ENCODE data around the gene ZBTB39.

Gene ZBTB39

DNA sequence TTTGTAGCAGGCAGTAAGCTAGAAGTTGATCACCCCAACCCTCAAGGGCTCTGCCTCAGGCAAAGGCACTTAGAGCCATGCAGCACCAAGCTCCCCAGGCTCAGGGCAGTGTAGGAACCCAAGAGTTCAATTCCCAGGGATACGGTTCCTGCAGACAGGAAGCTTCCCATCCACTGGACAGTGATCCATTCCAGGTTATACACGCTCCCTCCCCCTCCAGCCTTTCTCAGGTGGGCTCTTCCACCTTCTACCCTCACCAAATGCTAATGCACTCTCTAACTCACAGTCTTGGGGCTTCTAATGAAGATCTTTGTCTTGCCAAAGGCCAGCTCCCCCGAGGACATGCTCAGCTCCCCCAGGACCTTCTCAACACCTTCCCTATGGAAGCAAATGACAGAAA, 30.9 kb upstream of the ZBTB39 start:
- CTCF ChIA-PET, result interaction anchor here (0.6 to 2.2 kb wide), 8 partner anchors 12 to 88 kb away, joined by 3 to 9 read pairs (median 4); partner anchors contain the start of gene MYO1A
- TF ChIP-seq, protein P1, sequence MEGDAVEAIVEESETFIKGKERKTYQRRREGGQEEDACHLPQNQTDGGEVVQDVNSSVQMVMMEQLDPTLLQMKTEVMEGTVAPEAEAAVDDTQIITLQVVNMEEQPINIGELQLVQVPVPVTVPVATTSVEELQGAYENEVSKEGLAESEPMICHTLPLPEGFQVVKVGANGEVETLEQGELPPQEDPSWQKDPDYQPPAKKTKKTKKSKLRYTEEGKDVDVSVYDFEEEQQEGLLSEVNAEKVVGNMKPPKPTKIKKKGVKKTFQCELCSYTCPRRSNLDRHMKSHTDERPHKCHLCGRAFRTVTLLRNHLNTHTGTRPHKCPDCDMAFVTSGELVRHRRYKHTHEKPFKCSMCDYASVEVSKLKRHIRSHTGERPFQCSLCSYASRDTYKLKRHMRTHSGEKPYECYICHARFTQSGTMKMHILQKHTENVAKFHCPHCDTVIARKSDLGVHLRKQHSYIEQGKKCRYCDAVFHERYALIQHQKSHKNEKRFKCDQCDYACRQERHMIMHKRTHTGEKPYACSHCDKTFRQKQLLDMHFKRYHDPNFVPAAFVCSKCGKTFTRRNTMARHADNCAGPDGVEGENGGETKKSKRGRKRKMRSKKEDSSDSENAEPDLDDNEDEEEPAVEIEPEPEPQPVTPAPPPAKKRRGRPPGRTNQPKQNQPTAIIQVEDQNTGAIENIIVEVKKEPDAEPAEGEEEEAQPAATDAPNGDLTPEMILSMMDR (IDR thresholded peaks at IDR 0.05; ENCODE audit: control extremely low read depth, extremely low read depth, low read depth, missing control alignments), result no peak

DNA sequence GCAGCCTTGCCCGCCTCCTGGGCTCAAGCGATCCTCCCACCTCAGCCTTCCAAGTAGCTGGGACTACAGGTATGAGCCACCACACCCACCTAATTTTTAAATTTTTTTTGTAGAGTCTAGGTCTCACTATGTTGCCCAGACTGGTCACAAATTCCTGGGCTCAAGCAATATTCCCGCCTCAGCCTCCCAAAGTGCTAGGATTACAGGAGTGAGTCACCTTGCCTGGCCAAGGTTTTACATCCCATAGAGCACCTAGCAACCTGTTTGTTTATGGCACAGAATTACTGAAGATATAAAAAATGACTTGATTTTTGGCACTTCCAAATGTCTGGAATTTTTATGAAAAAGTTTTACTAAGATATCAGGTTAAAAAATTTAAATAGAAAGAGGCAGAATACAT, 27.1 kb upstream of the ZBTB39 start:
- no peak for DNase-seq (ENCODE audit: extremely low spot score)
- TF ChIP-seq, protein P1 (IDR thresholded peaks at IDR 0.05; ENCODE audit: control extremely low read depth, extremely low read depth, low read depth, missing control alignments), result no peak

More for the DNA sequence above, 30.9 kb upstream of the ZBTB39 start:
- POLR2A ChIA-PET, result no interaction called here
- DNase-seq (ENCODE audit: extremely low spot score), result no peak

DNA sequence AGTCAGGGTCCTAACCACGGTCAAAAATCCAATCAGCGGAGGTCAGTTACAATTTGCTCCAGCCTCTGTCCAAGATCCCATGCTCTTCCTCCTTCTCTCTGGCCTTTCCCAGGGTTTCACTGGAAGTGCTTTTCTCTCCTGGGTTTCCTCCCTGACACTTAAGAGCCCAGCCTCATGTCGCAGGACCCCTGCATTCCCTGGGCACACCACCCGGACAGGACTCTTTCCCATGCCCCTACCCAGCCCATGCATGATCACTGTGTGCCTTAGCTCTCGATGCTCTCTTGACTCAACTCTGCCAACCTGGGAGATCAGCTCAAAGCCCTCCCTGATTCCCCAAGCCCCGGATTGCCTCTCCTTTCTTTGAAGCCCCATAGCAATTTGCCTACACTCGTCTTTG, 25.4 kb upstream of the ZBTB39 start:
- POLR2A ChIA-PET, result no interaction called here
- no peak for DNase-seq (ENCODE audit: extremely low spot score)
- CTCF ChIA-PET, result interaction anchor here (1.0 to 3.2 kb wide), 19 partner anchors 9 to 274 kb away, joined by 3 to 14 read pairs (median 5); partner anchors contain the start of gene MYO1A
- TF ChIP-seq, protein P1 (IDR thresholded peaks at IDR 0.05; ENCODE audit: control extremely low read depth, extremely low read depth, low read depth, missing control alignments), result no peak

More for the DNA sequence above, 27.1 kb upstream of the ZBTB39 start:
- CTCF ChIA-PET, result interaction anchor here (1.3 to 3.9 kb wide), 2 partner anchors 16 to 26 kb away, joined by 4 to 18 read pairs; partner anchors contain the start of gene MYO1A
- POLR2A ChIA-PET, result no interaction called here

DNA sequence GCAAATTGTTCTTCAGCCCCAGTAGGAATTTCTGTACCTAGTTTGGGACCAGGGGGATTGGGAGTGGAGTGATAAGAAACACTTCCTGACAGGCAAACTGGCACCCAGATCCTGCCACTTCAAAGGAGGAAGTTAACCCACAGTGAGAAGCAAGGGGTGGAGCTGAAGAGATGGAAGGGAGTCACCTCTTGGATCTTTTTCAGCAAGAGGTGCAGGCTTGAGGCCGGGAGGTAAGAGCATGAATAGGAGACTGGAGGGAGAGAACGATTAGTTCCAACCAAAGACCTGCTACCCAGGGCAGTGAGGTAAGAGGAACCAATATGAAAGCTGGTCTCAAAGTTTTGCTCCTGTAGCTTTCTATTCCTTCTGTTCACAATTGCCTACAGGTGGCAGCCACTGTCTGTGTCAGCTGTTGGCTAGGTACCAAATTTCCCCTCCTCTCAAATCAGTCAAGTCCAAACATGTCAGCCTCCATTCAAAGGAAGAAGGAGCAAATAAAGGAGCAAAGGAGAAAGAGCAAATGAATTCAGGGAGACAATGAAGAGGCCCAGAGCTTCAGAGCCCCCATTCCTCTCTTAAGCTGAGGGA, 24.9 kb upstream of the ZBTB39 start:
- ChIA-PET POLR2A (interaction anchor here (0.6 kb wide), 1 partner anchor 13 kb away, joined by 3 read pairs; no protein-coding TSS in a partner anchor), CTCF (interaction anchor here (0.6 to 3.2 kb wide), 24 partner anchors 9 to 273 kb away, joined by 3 to 14 read pairs (median 4); partner anchors contain the start of genes MYO1A and NEMP1)
- peak; percentile 61 for DNase-seq (ENCODE audit: extremely low spot score)
- TF ChIP-seq, protein P1 (IDR thresholded peaks at IDR 0.05; ENCODE audit: control extremely low read depth, extremely low read depth, low read depth, missing control alignments), result no peak

DNA sequence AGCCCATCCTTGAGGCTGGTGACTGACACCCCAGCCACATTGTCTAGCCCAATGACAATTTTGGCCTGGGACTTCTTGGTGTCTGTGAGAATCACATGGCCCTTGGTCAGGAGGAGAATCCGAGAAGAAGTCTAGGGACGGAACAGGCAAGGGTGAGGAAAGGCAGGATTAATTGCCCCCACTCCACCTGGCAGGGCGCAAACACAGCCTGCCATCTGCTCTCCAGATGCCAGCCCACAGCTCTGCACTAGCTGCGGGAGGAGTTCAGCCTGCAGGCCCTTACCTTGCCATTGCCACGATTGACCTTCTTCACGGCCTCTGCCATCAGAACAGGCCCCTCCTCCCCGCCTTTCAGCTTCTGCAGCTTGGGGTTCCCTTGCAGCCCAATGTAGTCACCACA, 23.1 kb upstream of the ZBTB39 start:
- TF ChIP-seq, protein P1 (IDR thresholded peaks at IDR 0.05; ENCODE audit: control extremely low read depth, extremely low read depth, low read depth, missing control alignments), result no peak
- no peak for DNase-seq (ENCODE audit: extremely low spot score)
- CTCF ChIA-PET, result interaction anchor here (1.0 to 2.1 kb wide), 4 partner anchors 16 to 132 kb away, joined by 3 to 7 read pairs (median 4); partner anchors contain the start of gene STAT6
- POLR2A ChIA-PET, result no interaction called here

DNA sequence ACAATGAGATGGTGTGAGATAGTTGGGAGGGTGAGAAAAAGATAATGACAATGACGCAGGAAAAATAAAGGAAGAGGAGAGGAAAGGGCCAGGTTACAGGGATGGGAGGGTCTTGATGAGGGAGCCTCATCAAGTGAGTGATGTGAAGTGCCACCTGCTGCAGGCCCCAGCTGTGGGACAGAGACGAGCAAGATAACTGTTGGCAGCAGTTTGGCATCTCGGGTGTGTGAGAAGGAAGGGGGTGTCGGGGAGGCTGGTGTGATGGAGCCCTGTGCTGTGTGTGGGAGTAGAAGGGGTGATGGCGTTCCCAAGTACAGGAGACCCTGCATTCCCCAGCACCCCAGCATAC, 21.4 kb upstream of the ZBTB39 start:
- TF ChIP-seq, protein P1 (IDR thresholded peaks at IDR 0.05; ENCODE audit: control extremely low read depth, extremely low read depth, low read depth, missing control alignments), result no peak
- POLR2A ChIA-PET, result no interaction called here
- no peak for DNase-seq (ENCODE audit: extremely low spot score)
- CTCF ChIA-PET, result interaction anchor here (0.8 to 3.3 kb wide), 12 partner anchors 11 to 188 kb away, joined by 3 to 17 read pairs (median 6); partner anchors contain the start of genes TAC3 and ZBTB39

Data from GM10248 (cell line).